SK-N-MC (cell line): ENCODE results near the gene PRKN.

Source experiments
- DNase-seq: peaks from one replicate; pipeline ENCODE4 v3.0.0-alpha.2; 2011; ENCODE audit warnings: low read depth, low spot score
- H3K27ac ChIP-seq: fragments of 200-600 bp; sonication (generic); 2 replicates; pipeline ENCODE4 v1.5.1; 2016; ENCODE audit warnings: mixed run types
- H3K36me3 ChIP-seq: fragments of 200-600 bp; sonication (generic); 2 replicates; pipeline ENCODE4 v1.6.1; 2017; ENCODE audit warnings: antibody characterized with exemption, low read length, mixed read lengths; ENCODE audit not compliant: insufficient read depth
- H3K4me3 ChIP-seq: fragments of 200-600 bp; sonication (generic); 2 replicates; pipeline ENCODE4 v1.5.1; 2016
- H3K9ac ChIP-seq: fragments of 200-600 bp; sonication (generic); 2 replicates; pipeline ENCODE4 v1.8.0; 2017; ENCODE audit warnings: mixed run types, mixed read lengths; ENCODE audit not compliant: insufficient read length
- H3K9me3 ChIP-seq: fragments of 200-600 bp; sonication (generic); 2 replicates; pipeline ENCODE4 v1.6.1; 2017; ENCODE audit warnings: low read depth, mild to moderate bottlenecking, antibody characterized with exemption, low read length, moderate library complexity, mixed read lengths
- EZH2 ChIP-seq: fragments of 200-600 bp; sonication (generic); IDR thresholded peaks from one replicate; pipeline ENCODE4 v1.6.1; 2017; ENCODE audit warnings: antibody characterized with exemption
- FOXP2 ChIP-seq: optimal IDR thresholded peaks from 2 replicates; pipeline ENCODE3; 2011; ENCODE audit warnings: mild to moderate bottlenecking, moderate library complexity; ENCODE audit not compliant: insufficient read depth; ENCODE audit errors: extremely low read length, control extremely low read depth
- POLR2AphosphoS5 ChIP-seq: IDR thresholded peaks from 2 replicates; pipeline ENCODE4 v1.6.1; 2012; ENCODE audit warnings: mild to moderate bottlenecking, low read depth, low read length, borderline replicate concordance

Gene PRKN

GRCh38 chr6:161366301-161366923 is 1361.2 kb downstream of the PRKN start:
- no peaks in the 10 kb centered on the region for H3K9me3 ChIP-seq
- no peaks in the 10 kb centered on the region for H3K36me3 ChIP-seq
- H3K9ac ChIP-seq = no peak overlapping the region
- no peak overlapping the region for H3K4me3 ChIP-seq
- H3K27ac ChIP-seq = no peak overlapping the region
- TF ChIP-seq POLR2AphosphoS5 (no peak), EZH2 (no peak), FOXP2 (no peak)
- no peak for DNase-seq

- no peak overlapping the region for H3K27ac ChIP-seq
- no peak overlapping the region for H3K9ac ChIP-seq
- DNase-seq = no peak
- no peaks in the 10 kb centered on the region for H3K9me3 ChIP-seq
- H3K36me3 ChIP-seq = no peaks in the 10 kb centered on the region
- no peak overlapping the region for H3K4me3 ChIP-seq
- TF ChIP-seq FOXP2 = no peak
- no peak for TF ChIP-seq POLR2AphosphoS5
- TF ChIP-seq EZH2 = no peak
Observed at GRCh38 chr6:161365633-161366032, 1361.9 kb downstream of the PRKN start.

GRCh38 chr6:161363286-161363685 is 1364.3 kb downstream of the PRKN start:
- no peak for DNase-seq
- Histone ChIP-seq H3K27ac (no peak overlapping the region), H3K9ac (no peak overlapping the region)

GRCh38 chr6:161362266-161362665 is 1365.3 kb downstream of the PRKN start:
- no peak for DNase-seq
- no peaks in the 10 kb centered on the region for H3K36me3 ChIP-seq
- H3K4me3 ChIP-seq = no peak overlapping the region
- no peaks in the 10 kb centered on the region for H3K9me3 ChIP-seq
- no peak overlapping the region for H3K27ac ChIP-seq
- no peak overlapping the region for H3K9ac ChIP-seq
- no peak for TF ChIP-seq EZH2
- TF ChIP-seq FOXP2 = no peak
- no peak for TF ChIP-seq POLR2AphosphoS5

More at GRCh38 chr6:161363286-161363685, 1364.3 kb downstream of the PRKN start:
- TF ChIP-seq POLR2AphosphoS5 (no peak), FOXP2 (no peak), EZH2 (no peak)
- no peaks in the 10 kb centered on the region for H3K9me3 ChIP-seq
- H3K36me3 ChIP-seq = no peaks in the 10 kb centered on the region
- H3K4me3 ChIP-seq = no peak overlapping the region

- TF ChIP-seq POLR2AphosphoS5 (no peak), EZH2 (no peak), FOXP2 (no peak)
- Histone ChIP-seq H3K9me3 (no peaks in the 10 kb centered on the region), H3K9ac (no peak overlapping the region), H3K36me3 (no peaks in the 10 kb centered on the region), H3K4me3 (no peak overlapping the region), H3K27ac (no peak overlapping the region)
- no peak for DNase-seq
Observed at GRCh38 chr6:161361529-161361928, 1366.0 kb downstream of the PRKN start.

- TF ChIP-seq POLR2AphosphoS5 = no peak
- no peak for TF ChIP-seq EZH2
- TF ChIP-seq FOXP2 = no peak
- H3K4me3 ChIP-seq = no peak overlapping the region
- no peaks in the 10 kb centered on the region for H3K36me3 ChIP-seq
- no peaks in the 10 kb centered on the region for H3K9me3 ChIP-seq
- no peak overlapping the region for H3K9ac ChIP-seq
- no peak for DNase-seq
- H3K27ac ChIP-seq = no peak overlapping the region
Observed at GRCh38 chr6:161360520-161360919, 1367.0 kb downstream of the PRKN start.

GRCh38 chr6:161359618-161359945 is 1368.0 kb downstream of the PRKN start:
- no peak for DNase-seq
- Histone ChIP-seq H3K4me3 (no peak overlapping the region), H3K9ac (no peak overlapping the region), H3K27ac (no peak overlapping the region), H3K36me3 (no peaks in the 10 kb centered on the region), H3K9me3 (no peaks in the 10 kb centered on the region)
- TF ChIP-seq FOXP2 (no peak), POLR2AphosphoS5 (no peak), EZH2 (no peak)

- H3K36me3 ChIP-seq = no peaks in the 10 kb centered on the region
- H3K9me3 ChIP-seq = no peaks in the 10 kb centered on the region
- H3K27ac ChIP-seq = no peak overlapping the region
- DNase-seq = no peak
- no peak overlapping the region for H3K4me3 ChIP-seq
- no peak for TF ChIP-seq FOXP2
- no peak for TF ChIP-seq EZH2
- TF ChIP-seq POLR2AphosphoS5 = no peak
- H3K9ac ChIP-seq = no peak overlapping the region
Observed at GRCh38 chr6:161356167-161356854, 1371.3 kb downstream of the PRKN start.

- Histone ChIP-seq H3K36me3 (no peaks in the 10 kb centered on the region), H3K9ac (no peak overlapping the region), H3K27ac (no peak overlapping the region), H3K9me3 (no peaks in the 10 kb centered on the region), H3K4me3 (no peak overlapping the region)
- DNase-seq = no peak
- no peak for TF ChIP-seq POLR2AphosphoS5
- TF ChIP-seq FOXP2 = no peak
- TF ChIP-seq EZH2 = no peak
Observed at GRCh38 chr6:161355696-161356095, 1371.9 kb downstream of the PRKN start.
